ENCODE results near the gene TUFM. TPM values are rescaled to one million over a fixed set of nuclear protein-coding genes. Genes with fewer than 3 reads are reported as not detected.

The TUFM gene
- polyA plus RNA-seq, 1 experiment, result 107 TPM

DNA sequence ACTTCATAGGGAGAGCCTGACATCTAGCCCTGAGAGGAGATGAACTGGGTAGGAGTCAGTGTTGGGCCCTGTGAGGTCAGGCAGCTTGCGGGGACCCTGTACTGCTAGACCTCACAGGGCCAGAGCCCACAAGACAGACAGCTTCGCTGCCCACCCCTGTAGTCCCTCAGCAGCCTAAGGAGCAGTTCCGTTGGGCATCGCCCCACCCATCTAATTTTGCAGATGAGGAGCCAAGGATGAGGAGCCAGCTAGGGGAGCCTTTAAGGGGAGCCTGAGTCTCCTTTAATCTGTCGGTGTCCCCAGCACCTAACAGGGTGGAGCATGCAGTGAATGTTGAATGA is 755 bp upstream of the TUFM start:
- DNase-seq (ENCODE audit: low read depth, low spot score), result no peak
- peak overlapping the region; percentile 65 for H3K27ac ChIP-seq (ENCODE audit: low read depth, low read length)
- H3K27me3 ChIP-seq (ENCODE audit: control insufficient read depth, insufficient read depth, low read length), result no peaks in the 10 kb centered on the region
- TF ChIP-seq, protein P1, sequence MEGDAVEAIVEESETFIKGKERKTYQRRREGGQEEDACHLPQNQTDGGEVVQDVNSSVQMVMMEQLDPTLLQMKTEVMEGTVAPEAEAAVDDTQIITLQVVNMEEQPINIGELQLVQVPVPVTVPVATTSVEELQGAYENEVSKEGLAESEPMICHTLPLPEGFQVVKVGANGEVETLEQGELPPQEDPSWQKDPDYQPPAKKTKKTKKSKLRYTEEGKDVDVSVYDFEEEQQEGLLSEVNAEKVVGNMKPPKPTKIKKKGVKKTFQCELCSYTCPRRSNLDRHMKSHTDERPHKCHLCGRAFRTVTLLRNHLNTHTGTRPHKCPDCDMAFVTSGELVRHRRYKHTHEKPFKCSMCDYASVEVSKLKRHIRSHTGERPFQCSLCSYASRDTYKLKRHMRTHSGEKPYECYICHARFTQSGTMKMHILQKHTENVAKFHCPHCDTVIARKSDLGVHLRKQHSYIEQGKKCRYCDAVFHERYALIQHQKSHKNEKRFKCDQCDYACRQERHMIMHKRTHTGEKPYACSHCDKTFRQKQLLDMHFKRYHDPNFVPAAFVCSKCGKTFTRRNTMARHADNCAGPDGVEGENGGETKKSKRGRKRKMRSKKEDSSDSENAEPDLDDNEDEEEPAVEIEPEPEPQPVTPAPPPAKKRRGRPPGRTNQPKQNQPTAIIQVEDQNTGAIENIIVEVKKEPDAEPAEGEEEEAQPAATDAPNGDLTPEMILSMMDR (IDR thresholded peaks at IDR 0.05; ENCODE audit: low read depth, low read length), result no peak
- peaks cover 3% of the 10 kb centered on the region; the same call in 1 of the 2 replicates for H3K9me3 ChIP-seq (ENCODE audit: control insufficient read depth, insufficient read depth, low read length)
- CTCF ChIA-PET, result interaction anchor here (0.9 to 2.3 kb wide), 4 partner anchors 10 to 101 kb away, joined by 3 to 18 read pairs (median 6); partner anchors contain the start of gene SH2B1
- POLR2A ChIA-PET, result interaction anchor here (0.5 to 3.5 kb wide), 6 partner anchors 10 to 814 kb away, joined by 3 to 29 read pairs (median 5); partner anchors contain the start of genes ATXN2L and SH2B1
- peak overlapping the region; percentile 85 for H3K4me3 ChIP-seq (ENCODE audit: low read depth, low read length)

DNA sequence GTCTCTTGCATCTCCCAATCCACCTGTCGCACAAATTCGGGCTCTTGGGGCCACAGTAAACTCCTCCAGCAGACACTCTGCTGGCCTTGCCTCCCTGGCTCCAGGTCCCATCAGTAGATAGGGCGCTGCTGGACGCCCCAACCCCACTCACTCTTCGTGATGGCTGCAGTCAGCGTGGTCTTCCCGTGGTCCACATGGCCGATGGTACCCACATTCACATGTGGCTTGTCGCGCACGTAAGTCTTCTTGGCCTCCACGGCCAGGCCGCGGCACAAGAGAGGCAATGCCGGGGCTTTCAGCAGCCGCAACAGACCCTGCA is 428 bp downstream of the TUFM start:
- DNase-seq (ENCODE audit: low read depth, low spot score), result no peak
- H3K9me3 ChIP-seq (ENCODE audit: control insufficient read depth, insufficient read depth, low read length), result peaks cover 3% of the 10 kb centered on the region; the same call in 1 of the 2 replicates
- H3K27ac ChIP-seq (ENCODE audit: low read depth, low read length), result no peak overlapping the region
- H3K4me3 ChIP-seq (ENCODE audit: low read depth, low read length), result peak overlapping the region; percentile 99
- POLR2A ChIA-PET, result interaction anchor here (0.9 to 3.5 kb wide), 4 partner anchors 8 to 23 kb away, joined by 3 to 29 read pairs (median 6); partner anchors contain the start of genes ATXN2L and SH2B1
- TF ChIP-seq, protein P1 (IDR thresholded peaks at IDR 0.05; ENCODE audit: low read depth, low read length), result no peak
- CTCF ChIA-PET, result interaction anchor here (1.2 to 2.2 kb wide), 3 partner anchors 11 to 19 kb away, joined by 3 to 9 read pairs (median 3); no protein-coding TSS in a partner anchor
- no peaks in the 10 kb centered on the region for H3K27me3 ChIP-seq (ENCODE audit: control insufficient read depth, insufficient read depth, low read length)

DNA sequence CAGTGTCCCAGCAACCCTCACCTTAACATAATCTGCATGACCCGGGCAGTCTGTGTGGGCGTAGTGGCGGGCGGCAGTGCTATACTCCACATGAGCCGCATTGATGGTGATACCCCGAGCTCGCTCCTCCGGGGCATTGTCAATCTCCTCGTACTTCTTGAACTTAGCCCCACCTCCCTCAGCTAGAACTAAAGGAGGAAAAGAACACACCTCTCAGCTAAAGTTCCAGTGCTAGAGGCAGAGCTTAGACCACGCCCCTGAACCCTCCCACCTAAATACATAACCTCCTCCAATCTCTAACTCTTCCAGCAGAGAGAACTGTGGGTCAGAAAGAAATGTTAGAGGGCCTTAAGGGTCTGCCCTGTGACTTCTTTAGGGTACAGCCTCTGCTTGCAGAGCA is 855 bp downstream of the TUFM start:
- H3K9me3 ChIP-seq (ENCODE audit: control insufficient read depth, insufficient read depth, low read length), result peaks cover 3% of the 10 kb centered on the region; the same call in 1 of the 2 replicates
- no peaks in the 10 kb centered on the region for H3K27me3 ChIP-seq (ENCODE audit: control insufficient read depth, insufficient read depth, low read length)
- TF ChIP-seq, protein P1 (IDR thresholded peaks at IDR 0.05; ENCODE audit: low read depth, low read length), result no peak
- CTCF ChIA-PET, result interaction anchor here (1.0 to 2.2 kb wide), 4 partner anchors 12 to 100 kb away, joined by 3 to 9 read pairs (median 4); no protein-coding TSS in a partner anchor
- no peak for DNase-seq (ENCODE audit: low read depth, low spot score)
- POLR2A ChIA-PET, result interaction anchor here (0.9 to 3.5 kb wide), 4 partner anchors 8 to 23 kb away, joined by 3 to 29 read pairs (median 6); partner anchors contain the start of genes ATXN2L and SH2B1
- H3K4me3 ChIP-seq (ENCODE audit: low read depth, low read length), result peak overlapping the region; percentile 99
- no peak overlapping the region for H3K27ac ChIP-seq (ENCODE audit: low read depth, low read length)

DNA sequence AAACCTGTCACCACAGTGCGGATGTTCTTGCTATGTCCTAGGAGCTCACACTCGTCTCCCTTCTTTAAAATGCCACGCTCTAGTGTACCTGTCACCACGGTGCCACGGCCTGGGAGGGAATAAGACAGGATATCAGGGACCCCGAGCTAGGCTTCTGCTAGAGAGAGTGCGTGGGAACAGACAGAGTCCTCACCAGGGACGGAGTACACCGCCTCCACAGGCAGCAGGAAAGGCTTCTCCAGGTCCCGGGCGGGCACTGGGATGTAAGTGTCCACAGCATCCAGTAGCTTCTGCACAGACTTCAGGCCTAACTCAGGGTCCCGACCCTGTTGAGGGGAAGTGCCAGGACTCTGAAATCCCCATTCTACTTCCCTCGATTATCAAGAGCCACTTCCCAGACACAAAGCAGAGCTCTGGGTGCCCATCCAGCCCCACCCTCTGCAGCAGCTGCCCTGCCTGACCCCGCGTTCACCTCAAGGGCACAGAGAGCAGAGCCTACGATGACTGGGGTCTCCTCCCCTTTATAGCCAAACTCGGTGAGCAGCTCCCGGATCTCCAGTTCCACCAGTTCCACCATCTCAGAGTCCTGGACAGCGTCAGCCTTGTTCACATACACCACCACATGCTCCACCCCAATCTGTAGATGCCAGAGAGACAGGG is 1.8 kb downstream of the TUFM start:
- POLR2A ChIA-PET, result no interaction called here
- CTCF ChIA-PET, result interaction anchor here (1.0 to 1.3 kb wide), 2 partner anchors 20 to 101 kb away, joined by 3 to 4 read pairs; no protein-coding TSS in a partner anchor

More for the DNA sequence above, 1.8 kb downstream of the TUFM start:
- Histone ChIP-seq H3K4me3 (ENCODE audit: low read depth, low read length) (no peak overlapping the region; the same call in 1 of the 2 replicates), H3K9me3 (ENCODE audit: control insufficient read depth, insufficient read depth, low read length) (peaks cover 3% of the 10 kb centered on the region; the same call in 1 of the 2 replicates), H3K27me3 (ENCODE audit: control insufficient read depth, insufficient read depth, low read length) (no peaks in the 10 kb centered on the region), H3K27ac (ENCODE audit: low read depth, low read length) (no peak overlapping the region)
- TF ChIP-seq, protein P1 (IDR thresholded peaks at IDR 0.05; ENCODE audit: low read depth, low read length), result no peak
- no peak for DNase-seq (ENCODE audit: low read depth, low spot score)

Measured in AG04450 (cell line).